GM12874 (cell line): Measurements from ENCODE around the gene SLC39A11.

ENCODE experiments used
- CTCF ChIP-seq: IDR thresholded peaks from 2 replicates; pipeline ENCODE4 v1.5.1; 2011; ENCODE audit warnings: low read depth, mild to moderate bottlenecking, control low read depth, low read length, moderate library complexity; ENCODE audit not compliant: insufficient read depth

Gene SLC39A11

DNA sequence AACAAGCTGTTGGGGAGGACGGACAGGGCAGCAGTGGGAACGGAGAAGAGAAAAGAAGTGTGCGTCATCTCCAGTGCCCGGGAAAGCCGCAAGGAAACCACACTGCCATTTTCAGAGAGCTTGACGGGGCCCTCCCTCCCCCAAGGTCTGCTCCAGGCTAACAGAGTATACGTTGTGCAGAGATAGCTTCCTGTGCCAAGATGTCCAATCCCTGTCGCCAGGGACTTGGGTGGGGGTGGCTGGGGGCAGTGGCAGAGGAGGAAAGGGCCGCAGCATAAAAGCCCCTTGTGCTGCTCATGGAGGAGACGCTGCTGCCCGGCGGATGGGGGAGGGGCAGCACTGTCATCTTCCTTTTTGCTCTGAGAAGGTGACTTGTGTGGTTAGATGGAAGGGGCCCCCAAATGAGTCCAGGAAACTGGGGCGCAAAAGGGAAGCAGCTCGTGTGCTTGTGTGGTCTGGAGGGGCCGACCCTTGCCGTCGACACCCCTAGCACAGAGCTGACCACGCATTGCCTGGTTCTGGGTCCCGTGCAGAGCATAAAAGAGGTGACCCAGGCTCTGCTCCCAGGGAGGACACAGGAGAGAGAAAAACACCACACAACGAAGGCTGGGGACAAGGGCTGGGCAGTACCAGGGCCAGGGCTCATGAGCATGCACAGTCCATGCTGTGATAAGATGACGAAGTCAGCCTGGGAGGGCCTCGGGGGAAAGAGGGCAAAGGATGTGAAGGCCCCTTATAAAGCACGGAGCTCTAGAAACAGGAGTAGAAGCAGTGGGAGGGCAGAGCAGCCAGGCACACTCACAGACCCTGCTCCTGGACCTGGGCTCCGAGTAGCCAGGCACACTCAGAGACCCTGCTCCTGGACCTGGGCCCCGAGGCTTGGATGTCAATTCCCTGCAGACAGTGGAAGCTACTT, 372.7 kb downstream of the SLC39A11 start:
- no peak for TF ChIP-seq CTCF

DNA sequence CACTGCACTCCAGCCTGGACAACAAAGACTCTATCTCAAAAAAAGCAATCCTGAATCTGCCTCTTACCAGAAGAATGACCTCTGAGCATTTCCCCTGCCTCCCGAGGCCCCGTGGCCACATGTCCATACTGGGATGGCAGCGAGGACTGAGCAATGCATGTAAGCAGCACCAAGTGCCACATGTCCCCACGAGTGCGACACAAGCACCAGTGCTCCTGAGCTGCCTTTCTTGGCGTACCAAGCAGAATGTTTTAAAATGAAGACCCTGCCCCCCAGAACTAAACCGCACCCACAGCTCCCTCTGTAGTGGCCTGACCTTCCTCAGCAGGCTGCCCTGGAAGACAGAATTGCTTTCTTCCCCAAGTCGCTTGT, 373.3 kb downstream of the SLC39A11 start:
- no peak for TF ChIP-seq CTCF

GRCh38 chr17:72717676-72718075, 374.8 kb downstream of the SLC39A11 start:
- no peak for TF ChIP-seq CTCF

GRCh38 chr17:72717276-72717675, 375.2 kb downstream of the SLC39A11 start:
- no peak for TF ChIP-seq CTCF

GRCh38 chr17:72715906-72716572, 376.4 kb downstream of the SLC39A11 start:
- TF ChIP-seq CTCF: no peak

GRCh38 chr17:72714357-72714966, 378.0 kb downstream of the SLC39A11 start:
- no peak for TF ChIP-seq CTCF

DNA sequence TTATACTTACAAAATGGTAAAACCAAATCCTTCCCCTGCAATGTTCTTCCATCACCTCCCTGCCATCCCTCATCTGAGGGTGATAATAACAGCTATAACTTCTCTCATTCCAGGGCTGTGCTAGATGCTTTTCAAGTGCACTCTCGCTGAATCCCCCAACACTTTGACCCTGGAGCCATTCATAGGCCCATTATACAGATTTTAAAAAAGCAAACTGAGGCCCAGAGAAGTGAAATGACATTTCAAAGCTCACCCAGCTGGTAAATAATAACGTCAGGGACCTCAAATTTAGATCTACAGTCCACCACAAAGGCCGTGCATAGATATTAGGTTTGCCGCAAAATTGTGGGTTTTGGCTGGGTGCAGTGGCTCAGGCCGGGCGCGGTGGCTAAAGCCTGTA, 378.8 kb downstream of the SLC39A11 start:
- no peak for TF ChIP-seq CTCF
